Measurements from ENCODE around the gene TULP1. TPM values are rescaled to one million over a fixed set of nuclear protein-coding genes. Genes with fewer than 3 reads are reported as not detected.

TULP1 gene
- total RNA-seq, 1 experiment from 2014 or later, result not detected

DNA sequence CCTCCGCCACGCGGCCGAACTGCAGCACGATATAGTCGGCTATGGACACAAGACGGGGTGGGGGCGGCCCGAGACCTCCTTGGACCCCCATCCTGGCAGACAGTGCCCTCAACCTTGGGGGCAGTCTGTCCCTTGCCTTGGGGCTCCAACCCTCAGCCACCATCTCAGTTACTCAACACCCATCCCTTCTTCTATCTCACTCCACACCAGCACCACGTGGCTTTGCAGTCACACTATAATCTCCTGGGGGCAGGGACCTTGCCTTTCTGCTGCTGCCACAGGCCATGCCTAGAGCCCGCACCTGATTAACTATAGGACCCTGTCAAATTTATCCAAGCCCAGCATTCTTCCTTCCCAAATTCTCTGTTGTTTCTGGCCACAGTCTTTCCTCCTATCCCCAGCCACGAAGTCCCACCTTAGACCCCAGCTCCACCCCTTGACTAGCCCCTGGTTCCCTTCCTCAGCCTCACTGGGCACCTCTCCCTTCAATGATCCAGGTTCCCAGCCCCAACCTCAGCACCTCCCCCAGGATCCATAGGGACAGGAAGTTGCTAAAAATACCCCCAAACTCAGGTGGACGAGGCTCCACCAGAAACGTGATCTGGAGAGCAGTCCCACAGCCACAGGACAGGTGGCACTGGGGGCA, 14.2 kb downstream of the TULP1 start:
- Histone ChIP-seq H3K4me1 (ENCODE audit: control insufficient read depth in 1 of 2, insufficient read depth in 2 of 2, low read length in 2 of 2) (peaks cover 17 to 37% of the 10 kb centered on the region in 2 experiments), H3K27ac (ENCODE audit: low read depth, low read length) (peak overlapping the region; percentile 98), H3K9me3 (ENCODE audit: control insufficient read depth in 1 of 2, insufficient read depth in 1 of 2, low read depth in 1 of 2, low read length in 2 of 2) (no peaks in the 10 kb centered on the region), H3K4me3 (replicated peaks in 1 of 2; ENCODE audit: low read depth in 1 of 2, low read length in 2 of 2) (peak overlapping the region; percentile 65 to 70), H3K27me3 (ENCODE audit: insufficient read depth, low read length) (no peaks in the 10 kb centered on the region), H2AFZ (ENCODE audit: low read depth, low read length, poor library complexity, severe bottlenecking) (no peak overlapping the region), H3K9me2 (ENCODE audit: insufficient read depth) (no peaks in the 10 kb centered on the region), H3K4me2 (ENCODE audit: low read length) (peak overlapping the region; percentile 96), H4K20me1 (ENCODE audit: insufficient read depth) (no peaks in the 10 kb centered on the region), H3K9ac (ENCODE audit: low read length) (peak overlapping the region; percentile 95), H3K36me3 (ENCODE audit: control insufficient read depth in 1 of 2, insufficient read depth in 2 of 2, low read length in 2 of 2) (no peaks in the 10 kb centered on the region), H3K79me2 (ENCODE audit: insufficient read depth, low read length) (peaks cover 26% of the 10 kb centered on the region)
- no peak for TF ChIP-seq TCF7L2 (IDR thresholded peaks at IDR 0.05; ENCODE audit: borderline replicate concordance, extremely low read depth, insufficient read depth, insufficient read length)
- TF ChIP-seq SRF (IDR thresholded peaks at IDR 0.05; ENCODE audit: low read depth), result no peak
- no peak for TF ChIP-seq CBX3 (IDR thresholded peaks at IDR 0.05; ENCODE audit: low read depth)
- no peak for TF ChIP-seq ZFX (IDR thresholded peaks at IDR 0.05)
- TF ChIP-seq CEBPB (IDR thresholded peaks at IDR 0.05; ENCODE audit: low read depth), result no peak
- TF ChIP-seq EZH2phosphoT487 (IDR thresholded peaks at IDR 0.05; ENCODE audit: borderline replicate concordance), result no peak
- no peak for TF ChIP-seq SP1 (IDR thresholded peaks at IDR 0.05; ENCODE audit: low read depth)
- no TSS peak for BruUV-seq (replicated peaks)
- DNase-seq (ENCODE audit: low read depth, low spot score) (no peak), ATAC-seq (no peak)
- ChIA-PET POLR2A (no interaction called here), RAD21 (ENCODE audit: low non-redundant PET in 1 of 2, low total read pairs in 2 of 2, uncharacterized antibody in 2 of 2, unreplicated experiment in 2 of 2) (no interaction called here), CTCF (no interaction called here)
- intact Hi-C loops (cut with micrococcal nuclease), result no loop called here

DNA sequence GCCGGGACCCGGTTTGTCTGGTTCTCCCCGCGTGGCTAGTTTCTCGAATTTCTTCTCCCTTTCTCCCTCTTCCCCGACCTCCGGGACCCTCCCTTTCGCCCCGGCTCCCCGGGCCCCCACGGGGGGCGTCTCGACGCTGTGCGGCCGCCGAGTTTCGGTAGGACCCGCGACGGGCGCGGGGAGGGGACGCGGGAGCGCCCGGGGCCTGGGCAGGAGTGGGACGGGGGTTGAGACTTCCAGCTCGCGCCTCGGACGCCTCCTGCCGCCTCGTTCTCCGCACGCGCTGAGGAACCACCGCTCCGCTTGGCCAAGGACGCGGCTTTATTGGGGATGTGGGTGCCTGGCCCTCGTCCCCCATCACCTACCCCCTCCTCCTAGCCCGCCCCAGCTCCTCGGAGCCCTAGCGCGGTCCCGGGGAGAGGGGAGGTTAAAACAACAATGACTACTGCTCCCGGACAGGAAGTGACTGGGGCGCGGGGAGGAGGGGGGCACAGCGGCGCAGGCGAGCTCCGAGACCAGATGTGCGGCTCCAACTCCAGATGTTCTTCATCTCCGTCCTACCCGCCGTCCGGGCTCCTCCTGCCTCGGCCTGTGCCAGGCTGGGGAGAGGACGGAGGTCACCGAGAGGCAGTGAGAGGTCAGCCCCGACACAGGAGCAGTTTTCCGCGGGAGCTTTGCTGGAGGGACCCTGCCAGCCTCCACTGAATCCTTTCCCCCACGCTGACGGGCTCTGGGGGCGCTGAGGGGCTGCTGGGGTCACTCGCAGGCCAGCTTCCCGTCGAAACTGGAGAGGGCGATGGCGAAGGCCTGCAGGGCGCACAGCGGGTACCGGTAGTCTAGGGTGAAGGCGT, 14.9 kb downstream of the TULP1 start:
- H3K4me1 ChIP-seq (ENCODE audit: control insufficient read depth in 1 of 2, insufficient read depth in 2 of 2, low read length in 2 of 2), result peaks cover 18 to 40% of the 10 kb centered on the region in 2 experiments
- ChIA-PET POLR2A (interaction anchor here (2.0 to 2.3 kb wide), 2 partner anchors 11 to 27 kb away, joined by 9 to 14 read pairs; no protein-coding TSS in a partner anchor), CTCF (interaction anchor here (1.8 kb wide), 1 partner anchor 25 kb away, joined by 6 read pairs; no protein-coding TSS in a partner anchor), RAD21 (ENCODE audit: low non-redundant PET in 1 of 2, low total read pairs in 2 of 2, uncharacterized antibody in 2 of 2, unreplicated experiment in 2 of 2) (interaction anchor here in 1 of 2 experiments (1.0 kb wide), 1 partner anchor 24 kb away, joined by 3 read pairs; no protein-coding TSS in a partner anchor)
- H3K9ac ChIP-seq (ENCODE audit: low read length), result peak overlapping the region; percentile 95
- TF ChIP-seq, protein P1, sequence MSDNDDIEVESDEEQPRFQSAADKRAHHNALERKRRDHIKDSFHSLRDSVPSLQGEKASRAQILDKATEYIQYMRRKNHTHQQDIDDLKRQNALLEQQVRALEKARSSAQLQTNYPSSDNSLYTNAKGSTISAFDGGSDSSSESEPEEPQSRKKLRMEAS (IDR thresholded peaks at IDR 0.05), result peak; percentile 81; the same call in 1 of the 2 replicates
- no peak for TF ChIP-seq YY1 (IDR thresholded peaks at IDR 0.05; ENCODE audit: extremely low read depth, insufficient replicate concordance, low read depth, low read length)
- TF ChIP-seq ZFX (IDR thresholded peaks at IDR 0.05), result peak; percentile 40; the same call in 1 of the 2 replicates
- ATAC-seq (peak; percentile 39), DNase-seq (ENCODE audit: low read depth, low spot score) (no peak)
- H3K4me2 ChIP-seq (ENCODE audit: low read length), result peak overlapping the region; percentile 96
- no peaks in the 10 kb centered on the region for H4K20me1 ChIP-seq (ENCODE audit: insufficient read depth)
- H3K79me2 ChIP-seq (ENCODE audit: insufficient read depth, low read length), result peaks cover 32% of the 10 kb centered on the region
- no peaks in the 10 kb centered on the region for H3K36me3 ChIP-seq (ENCODE audit: control insufficient read depth in 1 of 2, insufficient read depth in 2 of 2, low read length in 2 of 2)
- peak overlapping the region; percentile 98 for H3K27ac ChIP-seq (ENCODE audit: low read depth, low read length)
- no peaks in the 10 kb centered on the region for H3K9me2 ChIP-seq (ENCODE audit: insufficient read depth)
- no peak overlapping the region for H2AFZ ChIP-seq (ENCODE audit: low read depth, low read length, poor library complexity, severe bottlenecking)
- H3K27me3 ChIP-seq (ENCODE audit: insufficient read depth, low read length), result no peaks in the 10 kb centered on the region
- intact Hi-C loops (cut with micrococcal nuclease), result no loop called here
- no TSS peak for BruUV-seq (replicated peaks)
- peak overlapping the region; percentile 65 to 70 for H3K4me3 ChIP-seq (replicated peaks in 1 of 2; ENCODE audit: low read depth in 1 of 2, low read length in 2 of 2)
- no peaks in the 10 kb centered on the region for H3K9me3 ChIP-seq (ENCODE audit: control insufficient read depth in 1 of 2, insufficient read depth in 1 of 2, low read depth in 1 of 2, low read length in 2 of 2)

All from HCT116 (cell line).